ENCODE results near the gene OR4Q3. TPM values are rescaled to one million over a fixed set of nuclear protein-coding genes. Genes with fewer than 3 reads are reported as not detected.
"Not testable (repeated sequence)": the region's sequence is repeated elsewhere in the genome, so short reads cannot be mapped to it uniquely, and the experiment has no call there.

The OR4Q3 gene
- total RNA-seq (2014; rRNA removed), result not detected in 2 replicates
- not detected for polyA plus RNA-seq (2012)

GRCh38 chr14:19743256-19743655, at the start of gene OR4Q3:
Gene OR4Q3, plus strand, starts transcription at chr14:19743571.
- DNase-seq (ENCODE audit: low read depth), result peak; percentile 63

GRCh38 chr14:19729359-19729758, 14.0 kb upstream of the OR4Q3 start:
- DNase-seq (ENCODE audit: low read depth), result no peak

- DNase-seq (ENCODE audit: low read depth), result no peak
Observed at GRCh38 chr14:19729763-19730162, 13.6 kb upstream of the OR4Q3 start.

- DNase-seq (ENCODE audit: low read depth), result not testable (repeated sequence)
Observed at GRCh38 chr14:19733893-19734292, 9.5 kb upstream of the OR4Q3 start.

GRCh38 chr14:19752316-19752715, 8.9 kb downstream of the OR4Q3 start:
- DNase-seq (ENCODE audit: low read depth), result peak; percentile 55

- DNase-seq (ENCODE audit: low read depth), result peak; percentile 47
Observed at GRCh38 chr14:19754172-19754571, 10.8 kb downstream of the OR4Q3 start.

- DNase-seq (ENCODE audit: low read depth), result not testable (repeated sequence)
Observed at GRCh38 chr14:19771491-19771890, 28.1 kb downstream of the OR4Q3 start.

- no peak for DNase-seq (ENCODE audit: low read depth)
Observed at GRCh38 chr14:19771895-19772430, 28.6 kb downstream of the OR4Q3 start.

GRCh38 chr14:19772454-19772853, 29.1 kb downstream of the OR4Q3 start:
- not testable (repeated sequence) for DNase-seq (ENCODE audit: low read depth)

- DNase-seq (ENCODE audit: low read depth), result not testable (repeated sequence)
Observed at GRCh38 chr14:19773204-19773603, 29.8 kb downstream of the OR4Q3 start, which contains the start of gene OR4M1. Gene OR4M1, plus strand, starts transcription at chr14:19773504. Its CDS starts 6,819 bp downstream, at chr14:19780323.

- DNase-seq (ENCODE audit: low read depth), result no peak
Observed at GRCh38 chr14:19775587-19775986, 32.2 kb downstream of the OR4Q3 start.

GRCh38 chr14:19785848-19786247, 42.5 kb downstream of the OR4Q3 start:
- DNase-seq (ENCODE audit: low read depth), result not testable (repeated sequence)

GRCh38 chr14:19787318-19787717, 43.9 kb downstream of the OR4Q3 start:
- DNase-seq (ENCODE audit: low read depth), result not testable (repeated sequence)

GRCh38 chr14:19788150-19788549, 44.8 kb downstream of the OR4Q3 start:
- not testable (repeated sequence) for DNase-seq (ENCODE audit: low read depth)

GRCh38 chr14:19796520-19797108, 53.2 kb downstream of the OR4Q3 start:
- DNase-seq (ENCODE audit: low read depth), result not testable (repeated sequence)

Other genes with a start within 250 kb of the OR4Q3 start
- gene OR11H2, start 29.7 kb upstream of the OR4Q3 start, total RNA-seq (2014; rRNA removed), result not detected in 2 replicates
- not detected in 2 replicates for gene OR4M1, start 29.9 kb downstream of the OR4Q3 start, total RNA-seq (2014; rRNA removed)
- not detected in 2 replicates for gene OR4N2, start 60.2 kb downstream of the OR4Q3 start, total RNA-seq (2014; rRNA removed)
- not detected in 2 replicates for gene OR4K2, start 131.6 kb downstream of the OR4Q3 start, total RNA-seq (2014; rRNA removed)
- not detected in 2 replicates for gene OR4K5, start 177.0 kb downstream of the OR4Q3 start, total RNA-seq (2014; rRNA removed)
- not detected in 2 replicates for gene OR4K1, start 187.3 kb downstream of the OR4Q3 start, total RNA-seq (2014; rRNA removed)
- not detected in 2 replicates for gene OR4K15, start 232.0 kb downstream of the OR4Q3 start, total RNA-seq (2014; rRNA removed)